ENCODE results near the gene COPZ1. TPM values are rescaled to one million over a fixed set of nuclear protein-coding genes. Genes with fewer than 3 reads are reported as not detected.

The COPZ1 gene
- total and polyA plus RNA-seq, 9 of the 15 experiments (the other 6 are each of a cell fraction or from before 2014, with no cell fraction given) = 137 to 487 (median 233) TPM

GRCh38 chr12:54300732-54301427, 24.1 kb upstream of the COPZ1 start, which contains the start of gene NFE2 (continued):
- TF ChIP-seq SRSF9 (IDR thresholded peaks at IDR 0.05; ENCODE audit: borderline replicate concordance, low read depth, low read length) (no peak), CREB1 (IDR thresholded peaks at IDR 0.05) (no peak), CREB1 (CRISPR knock-in tag; IDR thresholded peaks at IDR 0.05) (no peak), POLR2G (IDR thresholded peaks at IDR 0.05; ENCODE audit: low read depth, low read length) (peak; percentile 94), KAT7 (CRISPR knock-in tag; IDR thresholded peaks at IDR 0.05; ENCODE audit: borderline replicate concordance) (peak; percentile 76; the same call in 1 of the 2 replicates), ZC3H4 (CRISPR knock-in tag; IDR thresholded peaks at IDR 0.05; ENCODE audit: borderline replicate concordance) (peak; percentile 77; the same call in 1 of the 2 replicates), PCBP2 (IDR thresholded peaks at IDR 0.05; ENCODE audit: low read depth, low read length, poor library complexity, severe bottlenecking) (no peak), TAF1 (IDR thresholded peaks at IDR 0.05; ENCODE audit: control insufficient read depth, extremely low read depth, insufficient read depth, low read length, severe bottlenecking) (peak; percentile 89), SAP30 (IDR thresholded peaks at IDR 0.05; ENCODE audit: borderline replicate concordance, insufficient read depth, low read depth, low read length, poor library complexity, severe bottlenecking) (peak; percentile 15), PCBP1 (IDR thresholded peaks at IDR 0.05; ENCODE audit: low read depth, low read length, poor library complexity, severe bottlenecking) (peak; percentile 31)
